ENCODE data around the gene EVC2. TPM values are rescaled to one million over a fixed set of nuclear protein-coding genes. Genes with fewer than 3 reads are reported as not detected.

The EVC2 gene
- total and polyA plus RNA-seq, 2 of the 4 experiments (the other 2 are of a cell fraction), result 2.7 to 5.9 TPM

GRCh38 chr4:5754529-5754881, 46.1 kb upstream of the EVC2 start:
- no TSS peak for BruUV-seq (replicated peaks)
- Histone ChIP-seq H2AK9ac (replicated peaks; ENCODE audit: low read depth, low read length, poor library complexity) (peak overlapping the region; percentile 93), H2BK120ac (ENCODE audit: low read depth, low read length) (peak overlapping the region; percentile 95; the same call in 1 of the 2 replicates), H3K4ac (ENCODE audit: low read depth, low read length) (peak overlapping the region; percentile 97), H2AFZ (replicated peaks; ENCODE audit: low read length, poor library complexity) (no peak overlapping the region), H3K56ac (ENCODE audit: extremely low read depth, insufficient read depth, low read length) (no peak overlapping the region), H2BK5ac (ENCODE audit: low read depth, low read length, poor library complexity, severe bottlenecking) (peak overlapping the region; percentile 93), H2BK20ac (ENCODE audit: low read depth, low read length) (peak overlapping the region; percentile 94; the same call in 1 of the 2 replicates), H4K20me1 (ENCODE audit: insufficient read depth, low read length) (peaks cover 12% of the 10 kb centered on the region), H4K8ac (ENCODE audit: low read depth in 2 of 2, low read length in 2 of 2) (peak overlapping the region in 1 of 2 experiments; percentile 90; a peak in 3 of 4 replicates), H3K9ac (ENCODE audit: low read depth, low read length) (no peak overlapping the region), H3K18ac (ENCODE audit: low read depth, low read length) (no peak overlapping the region; the same call in 1 of the 2 replicates), H3K79me1 (ENCODE audit: low read depth in 1 of 2, low read length in 2 of 2) (peaks cover 19 to 76% of the 10 kb centered on the region in 2 experiments), H3K9me1 (ENCODE audit: insufficient read depth, low read length) (peaks cover 50% of the 10 kb centered on the region), H3K36me3 (ENCODE audit: control insufficient read depth, insufficient read depth, low read length) (peaks cover 64% of the 10 kb centered on the region), H3K9me3 (ENCODE audit: control insufficient read depth, insufficient read depth, low read length) (no peaks in the 10 kb centered on the region), H3K4me2 (ENCODE audit: low read depth, low read length) (no peak overlapping the region), H3K4me1 (ENCODE audit: control insufficient read depth, insufficient read depth, low read length) (peaks cover 52% of the 10 kb centered on the region), H3K23ac (ENCODE audit: low read depth, low read length) (peak overlapping the region; percentile 95; the same call in 1 of the 2 replicates), H3K27me3 (ENCODE audit: control insufficient read depth, insufficient read depth, low read length) (no peaks in the 10 kb centered on the region), H3K14ac (replicated peaks; ENCODE audit: low read depth, low read length) (peak overlapping the region; percentile 95; the same call in 1 of the 2 replicates), H4K91ac (ENCODE audit: insufficient read depth, low read depth, low read length) (peak overlapping the region; percentile 4; the same call in 1 of the 2 replicates), H2BK15ac (ENCODE audit: low read depth, low read length) (peak overlapping the region; percentile 85; the same call in 1 of the 3 replicates), H3K27ac (ENCODE audit: insufficient read depth, low read length) (no peak overlapping the region; the same call in 1 of the 2 replicates), H4K5ac (ENCODE audit: low read depth, low read length) (peak overlapping the region; percentile 68; the same call in 1 of the 2 replicates), H3K4me3 (ENCODE audit: insufficient read depth, low read depth, low read length) (no peak overlapping the region), H2AK5ac (ENCODE audit: low read depth, low read length) (peak overlapping the region; percentile 86)
- ATAC-seq (ENCODE audit: low read depth), result no peak
- no peak for DNase-seq
- in situ Hi-C loops (cut with MboI; ENCODE audit: low sequenced_read_pairs) (no loop called here), dilution Hi-C loops (cut with HindIII; ENCODE audit: low sequenced_read_pairs, unreplicated experiment) (no loop called here), intact Hi-C loops (cut with micrococcal nuclease) (no loop called here)
- TF ChIP-seq RFX5 (IDR thresholded peaks at IDR 0.05; ENCODE audit: low read depth, low read length), result no peak
- TF ChIP-seq SMC3 (IDR thresholded peaks at IDR 0.05; ENCODE audit: low read depth, low read length), result no peak
- no peak for TF ChIP-seq USF2 (IDR thresholded peaks at IDR 0.05; ENCODE audit: low read depth, low read length)
- no peak for TF ChIP-seq ELK1 (IDR thresholded peaks at IDR 0.05; ENCODE audit: borderline replicate concordance, low read depth, low read length)
- no peak for TF ChIP-seq CHD1 (IDR thresholded peaks at IDR 0.05; ENCODE audit: low read depth, low read length)
- no peak for TF ChIP-seq MXI1 (IDR thresholded peaks at IDR 0.05; ENCODE audit: borderline replicate concordance, low read depth, low read length)
- no peak for TF ChIP-seq RAD21 (IDR thresholded peaks at IDR 0.05; ENCODE audit: low read length)
- no peak for TF ChIP-seq BHLHE40 (IDR thresholded peaks at IDR 0.05; ENCODE audit: low read depth, low read length)
- no peak for TF ChIP-seq MAFK (IDR thresholded peaks at IDR 0.05; ENCODE audit: low read depth, low read length)
- no peak for TF ChIP-seq FOS (IDR thresholded peaks at IDR 0.05; ENCODE audit: low read depth, low read length)
- TF ChIP-seq NFE2L2 (IDR thresholded peaks at IDR 0.05; ENCODE audit: low read depth, low read length), result no peak
- TF ChIP-seq RCOR1 (IDR thresholded peaks at IDR 0.05; ENCODE audit: insufficient replicate concordance, low read length), result no peak
- TF ChIP-seq CTCF (conservative IDR thresholded peaks at IDR 0.05; ENCODE audit: low read depth, low read length), result no peak
- TF ChIP-seq MAZ (IDR thresholded peaks at IDR 0.05; ENCODE audit: borderline replicate concordance, low read depth, low read length), result no peak
- no peak for TF ChIP-seq POLR2A (IDR thresholded peaks at IDR 0.05; ENCODE audit: low read depth, low read length)
- no peak for TF ChIP-seq CEBPB (IDR thresholded peaks at IDR 0.05; ENCODE audit: low read depth, low read length)
- POLR2A ChIA-PET (ENCODE audit: unreplicated experiment), result no interaction called here
- CTCF ChIA-PET, result interaction anchor here (1.5 kb wide), 1 partner anchor 17 kb away, joined by 6 read pairs; no protein-coding TSS in a partner anchor
- WGBS, 2 experiments (ENCODE audit: extremely low coverage in 2 of 2, insufficient read length in 1 of 2), result 97% methylated on average over 5 of the region's 8 CpGs; no CpG with 5 or more reads in 1 of the 2 experiments

Measured in IMR-90 (cell line).